NB4 (cell line): Measurements from ENCODE around the gene APOC3.
A peak's percentile ranks its signal among the peaks of the same experiment; 100 is the strongest.

ENCODE experiments used
- DNase-seq: peaks from one replicate; pipeline ENCODE4 v3.0.0; 2010; ENCODE audit warnings: low read depth
- H3K4me3 ChIP-seq: one replicate; pipeline ENCODE4 v1.5.1; 2011; ENCODE audit warnings: mild to moderate bottlenecking, low read depth, low read length, moderate library complexity
- CTCF ChIP-seq: IDR thresholded peaks from one replicate; pipeline ENCODE4 v1.5.1; 2012; ENCODE audit warnings: low read depth, low read length
- MYC ChIP-seq: IDR thresholded peaks from 2 replicates; pipeline ENCODE4 v1.6.1; 2011; ENCODE audit warnings: low read depth, low read length
- POLR2A ChIP-seq: IDR thresholded peaks from 2 replicates; pipeline ENCODE4 v1.6.1; 2011; ENCODE audit warnings: mild to moderate bottlenecking; ENCODE audit not compliant: insufficient read length; ENCODE audit errors: extremely low read depth
- TF ChIP-seq, protein P1 (sequence below): IDR thresholded peaks from 2 replicates; pipeline ENCODE4 v1.6.1; 2011; ENCODE audit warnings: low read depth, low read length

Gene APOC3

GRCh38 chr11:116835042-116835772 is 5.5 kb downstream of the APOC3 start:
- TF ChIP-seq, protein P1, sequence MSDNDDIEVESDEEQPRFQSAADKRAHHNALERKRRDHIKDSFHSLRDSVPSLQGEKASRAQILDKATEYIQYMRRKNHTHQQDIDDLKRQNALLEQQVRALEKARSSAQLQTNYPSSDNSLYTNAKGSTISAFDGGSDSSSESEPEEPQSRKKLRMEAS: no peak; the same call in 1 of the 2 replicates
- TF ChIP-seq POLR2A (peak; percentile 33), MYC (peak; percentile 62), CTCF (no peak)
- peak overlapping the region; percentile 85 for H3K4me3 ChIP-seq
- DNase-seq: peak; percentile 92

- H3K4me3 ChIP-seq: peak overlapping the region; percentile 85
- peak; percentile 99 for DNase-seq
- TF ChIP-seq POLR2A: peak; percentile 96
- peak; percentile 84 for TF ChIP-seq CTCF
- TF ChIP-seq MYC: peak; percentile 95
- TF ChIP-seq, protein P1: peak; percentile 93
Observed at GRCh38 chr11:116835791-116836631, 6.3 kb downstream of the APOC3 start.

- TF ChIP-seq, protein P1: no peak
- no peak for TF ChIP-seq CTCF
- TF ChIP-seq MYC: no peak
- no peak for TF ChIP-seq POLR2A
- DNase-seq: no peak
- H3K4me3 ChIP-seq: no peak overlapping the region
Observed at GRCh38 chr11:116836632-116836991, 6.9 kb downstream of the APOC3 start.

GRCh38 chr11:116837231-116838091 is 7.8 kb downstream of the APOC3 start, which contains the start of gene APOA1:
TSS of gene APOA1 (minus strand) at chr11:116837622. CDS start at chr11:116837387, 235 bp downstream.
- no peak within 1 kb of the TSS for H3K4me3 ChIP-seq
- no peak for DNase-seq
- TF ChIP-seq, protein P1: no peak
- TF ChIP-seq MYC: no peak
- no peak for TF ChIP-seq CTCF
- TF ChIP-seq POLR2A: no peak
